HepG2 (cell line): ENCODE measurements around the gene MEIOB. TPM values are rescaled to one million over a fixed set of nuclear protein-coding genes. Genes with fewer than 3 reads are reported as not detected.

Experiments
- ARHGAP35 ChIP-seq: sonication (generic); formaldehyde crosslinking; IDR thresholded peaks from 2 replicates; pipeline ENCODE4 v1.9.0; 2022; ENCODE audit warnings: mild to moderate bottlenecking, inconsistent platforms, moderate library complexity, missing genetic modification reagents, borderline replicate concordance
- GZF1 ChIP-seq: sonication (generic); formaldehyde crosslinking; IDR thresholded peaks from 2 replicates; pipeline ENCODE4 v1.5.1; 2020; ENCODE audit warnings: mild to moderate bottlenecking, missing genetic modification reagents
- HHEX ChIP-seq: IDR thresholded peaks from 2 replicates; pipeline ENCODE4 v1.6.1; 2016; ENCODE audit warnings: control low read depth
- TERF1 ChIP-seq: sonication (generic); formaldehyde crosslinking; IDR thresholded peaks from 2 replicates; pipeline ENCODE4 v1.8.0; 2022; ENCODE audit warnings: mild to moderate bottlenecking, missing genetic modification reagents, moderate library complexity
- USF2 ChIP-seq, 2 experiments: sonication (generic) in 1 of 2; formaldehyde crosslinking in 1 of 2; IDR thresholded peaks; 2 replicates each; pipeline versions ENCODE4 v1.5.1 to v1.6.1; 2011 to 2020; ENCODE audit warnings: borderline replicate concordance in 1 of 2, low read depth in 1 of 2, low read length in 1 of 2, mild to moderate bottlenecking in 1 of 2, missing genetic modification reagents in 1 of 2, moderate library complexity in 1 of 2
- ZBTB4 ChIP-seq: sonication (generic); formaldehyde crosslinking; IDR thresholded peaks from 2 replicates; pipeline ENCODE4 v1.4.0; 2020; ENCODE audit warnings: missing genetic modification reagents, mild to moderate bottlenecking, borderline replicate concordance
- ZNF18 ChIP-seq: sonication (generic); formaldehyde crosslinking; IDR thresholded peaks from 2 replicates; pipeline ENCODE4 v1.8.0; 2022; ENCODE audit warnings: mild to moderate bottlenecking, missing genetic modification reagents; ENCODE audit not compliant: insufficient replicate concordance
- polyA plus RNA-seq, 8 experiments: library from polyadenylated mRNA; depleted of rRNA in 3 of 8; stranded (reverse) in 7 of 8; unstranded in 1 of 8; fragments of >200 nt; fragmentation: Illumina TruSeq in 4 of 8; extraction: Trizol in 4 of 8; gene quantifications; 2 replicates each; pipeline versions ENCODE4 v1.2.1 to v1.2.3, GENCODE V29; 2011 to 2016; ENCODE audit warnings: low read depth in 4 of 8, missing spikeins in 1 of 8, mixed read lengths in 1 of 8; ENCODE audit not compliant: insufficient read depth in 1 of 8
- total RNA-seq, 5 experiments: library from RNA; depleted of rRNA; stranded (reverse); fragments of >200 nt; fragmentation: Illumina TruSeq; extraction: Trizol; gene quantifications; 2 replicates each; pipeline ENCODE4 v1.2.3, GENCODE V29; 2016; ENCODE audit warnings: low read depth in 1 of 5
- TF ChIP-seq, protein P1 (sequence below): sonication (generic); formaldehyde crosslinking; IDR thresholded peaks from 2 replicates; pipeline ENCODE4 v1.5.0; 2020; ENCODE audit warnings: mild to moderate bottlenecking, missing genetic modification reagents, borderline replicate concordance
- TF ChIP-seq, protein P2 (sequence below): sonication (generic); formaldehyde crosslinking; IDR thresholded peaks from 2 replicates; pipeline ENCODE4 v1.4.0; 2020; ENCODE audit warnings: low read depth, mild to moderate bottlenecking, missing genetic modification reagents
- TF ChIP-seq, protein P3 (sequence below): sonication (generic); formaldehyde crosslinking; IDR thresholded peaks from 2 replicates; pipeline ENCODE4 v1.4.0; 2020; ENCODE audit warnings: missing genetic modification reagents

MEIOB gene
- total and polyA plus RNA-seq, 2 of the 13 experiments (the other 11 are each of a cell fraction or from before 2014, with no cell fraction given), result 0.17 TPM; not detected in 1

DNA sequence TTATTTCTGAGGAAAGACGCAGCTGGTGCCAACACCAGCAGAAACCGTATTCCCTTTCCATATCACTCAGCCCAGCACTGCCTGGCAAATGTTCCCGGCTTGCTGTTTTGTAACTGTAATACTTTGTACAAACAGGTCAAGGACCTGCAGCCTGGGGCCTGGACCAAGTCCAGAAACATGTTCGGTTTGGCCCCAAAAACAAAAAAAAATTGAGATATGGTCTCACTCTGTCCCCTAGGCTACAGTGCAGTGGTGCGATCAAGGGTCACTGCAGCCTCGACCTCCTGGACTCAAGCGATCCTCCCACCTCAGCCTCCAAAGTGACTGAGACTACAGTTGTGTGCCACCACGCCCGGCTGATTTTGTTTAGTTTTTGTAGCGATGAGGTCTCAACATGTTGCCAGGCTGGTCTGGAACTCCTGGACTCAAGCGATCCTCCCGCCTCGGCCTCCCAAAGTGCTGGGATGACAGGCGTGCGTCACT, 46.5 kb downstream of the MEIOB start (continued):
- 0 out of 2 replicates have a peak, but pooled peaks have one; percentile 13 for TF ChIP-seq ZBTB4 (CRISPR knock-in tag)
- no peak for TF ChIP-seq USF2 (IDR thresholded peaks at IDR 0.05; ENCODE audit: low read depth, low read length)
- no peak for TF ChIP-seq USF2 (CRISPR knock-in tag; IDR thresholded peaks at IDR 0.05; ENCODE audit: borderline replicate concordance)
- TF ChIP-seq ZNF18 (CRISPR knock-in tag), result no peak
- TF ChIP-seq TERF1 (CRISPR knock-in tag), result no peak
- TF ChIP-seq, protein P1, sequence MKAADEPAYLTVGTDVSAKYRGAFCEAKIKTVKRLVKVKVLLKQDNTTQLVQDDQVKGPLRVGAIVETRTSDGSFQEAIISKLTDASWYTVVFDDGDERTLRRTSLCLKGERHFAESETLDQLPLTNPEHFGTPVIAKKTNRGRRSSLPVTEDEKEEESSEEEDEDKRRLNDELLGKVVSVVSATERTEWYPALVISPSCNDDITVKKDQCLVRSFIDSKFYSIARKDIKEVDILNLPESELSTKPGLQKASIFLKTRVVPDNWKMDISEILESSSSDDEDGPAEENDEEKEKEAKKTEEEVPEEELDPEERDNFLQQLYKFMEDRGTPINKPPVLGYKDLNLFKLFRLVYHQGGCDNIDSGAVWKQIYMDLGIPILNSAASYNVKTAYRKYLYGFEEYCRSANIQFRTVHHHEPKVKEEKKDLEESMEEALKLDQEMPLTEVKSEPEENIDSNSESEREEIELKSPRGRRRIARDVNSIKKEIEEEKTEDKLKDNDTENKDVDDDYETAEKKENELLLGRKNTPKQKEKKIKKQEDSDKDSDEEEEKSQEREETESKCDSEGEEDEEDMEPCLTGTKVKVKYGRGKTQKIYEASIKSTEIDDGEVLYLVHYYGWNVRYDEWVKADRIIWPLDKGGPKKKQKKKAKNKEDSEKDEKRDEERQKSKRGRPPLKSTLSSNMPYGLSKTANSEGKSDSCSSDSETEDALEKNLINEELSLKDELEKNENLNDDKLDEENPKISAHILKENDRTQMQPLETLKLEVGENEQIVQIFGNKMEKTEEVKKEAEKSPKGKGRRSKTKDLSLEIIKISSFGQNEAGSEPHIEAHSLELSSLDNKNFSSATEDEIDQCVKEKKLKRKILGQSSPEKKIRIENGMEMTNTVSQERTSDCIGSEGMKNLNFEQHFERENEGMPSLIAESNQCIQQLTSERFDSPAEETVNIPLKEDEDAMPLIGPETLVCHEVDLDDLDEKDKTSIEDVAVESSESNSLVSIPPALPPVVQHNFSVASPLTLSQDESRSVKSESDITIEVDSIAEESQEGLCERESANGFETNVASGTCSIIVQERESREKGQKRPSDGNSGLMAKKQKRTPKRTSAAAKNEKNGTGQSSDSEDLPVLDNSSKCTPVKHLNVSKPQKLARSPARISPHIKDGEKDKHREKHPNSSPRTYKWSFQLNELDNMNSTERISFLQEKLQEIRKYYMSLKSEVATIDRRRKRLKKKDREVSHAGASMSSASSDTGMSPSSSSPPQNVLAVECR, result peak; percentile 76; the same call in 1 of the 2 replicates
- TF ChIP-seq, protein P2, sequence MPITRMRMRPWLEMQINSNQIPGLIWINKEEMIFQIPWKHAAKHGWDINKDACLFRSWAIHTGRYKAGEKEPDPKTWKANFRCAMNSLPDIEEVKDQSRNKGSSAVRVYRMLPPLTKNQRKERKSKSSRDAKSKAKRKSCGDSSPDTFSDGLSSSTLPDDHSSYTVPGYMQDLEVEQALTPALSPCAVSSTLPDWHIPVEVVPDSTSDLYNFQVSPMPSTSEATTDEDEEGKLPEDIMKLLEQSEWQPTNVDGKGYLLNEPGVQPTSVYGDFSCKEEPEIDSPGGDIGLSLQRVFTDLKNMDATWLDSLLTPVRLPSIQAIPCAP (CRISPR knock-in tag), result 0 out of 2 replicates have a peak, but pooled peaks have one; percentile 29
- TF ChIP-seq, protein P3, sequence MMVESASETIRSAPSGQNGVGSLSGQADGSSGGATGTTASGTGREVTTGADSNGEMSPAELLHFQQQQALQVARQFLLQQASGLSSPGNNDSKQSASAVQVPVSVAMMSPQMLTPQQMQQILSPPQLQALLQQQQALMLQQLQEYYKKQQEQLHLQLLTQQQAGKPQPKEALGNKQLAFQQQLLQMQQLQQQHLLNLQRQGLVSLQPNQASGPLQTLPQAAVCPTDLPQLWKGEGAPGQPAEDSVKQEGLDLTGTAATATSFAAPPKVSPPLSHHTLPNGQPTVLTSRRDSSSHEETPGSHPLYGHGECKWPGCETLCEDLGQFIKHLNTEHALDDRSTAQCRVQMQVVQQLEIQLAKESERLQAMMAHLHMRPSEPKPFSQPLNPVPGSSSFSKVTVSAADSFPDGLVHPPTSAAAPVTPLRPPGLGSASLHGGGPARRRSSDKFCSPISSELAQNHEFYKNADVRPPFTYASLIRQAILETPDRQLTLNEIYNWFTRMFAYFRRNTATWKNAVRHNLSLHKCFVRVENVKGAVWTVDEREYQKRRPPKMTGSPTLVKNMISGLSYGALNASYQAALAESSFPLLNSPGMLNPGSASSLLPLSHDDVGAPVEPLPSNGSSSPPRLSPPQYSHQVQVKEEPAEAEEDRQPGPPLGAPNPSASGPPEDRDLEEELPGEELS (CRISPR knock-in tag), result peak; percentile 43; the same call in 1 of the 2 replicates
- no peak for TF ChIP-seq ARHGAP35
- 0 out of 2 replicates have a peak, but pooled peaks have one; percentile 33 for TF ChIP-seq GZF1
- TF ChIP-seq HHEX (CRISPR knock-in tag), result no peak
